ENCODE data around the gene CHSY1. TPM values are rescaled to one million over a fixed set of nuclear protein-coding genes. Genes with fewer than 3 reads are reported as not detected.
A peak's percentile ranks its signal among the peaks of the same experiment; 100 is the strongest.

The CHSY1 gene
- total RNA-seq, 1 donor from 2014 or later: 69.3 TPM

GRCh38 chr15:101210058-101210457, 41.8 kb downstream of the CHSY1 start:
- no peak for TF ChIP-seq CTCF (IDR thresholded peaks at IDR 0.05; ENCODE audit: unreplicated experiment)
- Mint-ChIP-seq H3K4me1 (peaks cover 43% of the 10 kb centered on the region), H3K27ac (peak overlapping the region; percentile 66), H3K9me3 (no peaks in the 10 kb centered on the region), H3K4me3 (no peak overlapping the region), H3K36me3 (peaks cover 13% of the 10 kb centered on the region), H3K27me3 (ENCODE audit: low read depth) (no peaks in the 10 kb centered on the region)
- DNase-seq (ENCODE audit: low spot score in 2 of 2, unreplicated experiment in 2 of 2): no peak

- Mint-ChIP-seq H3K4me3 (no peak overlapping the region), H3K27me3 (ENCODE audit: low read depth) (no peaks in the 10 kb centered on the region), H3K27ac (peak overlapping the region; percentile 66), H3K36me3 (peaks cover 11% of the 10 kb centered on the region), H3K4me1 (peaks cover 43% of the 10 kb centered on the region), H3K9me3 (no peaks in the 10 kb centered on the region)
- no peak for DNase-seq (ENCODE audit: low spot score in 2 of 2, unreplicated experiment in 2 of 2)
- no peak for TF ChIP-seq CTCF (IDR thresholded peaks at IDR 0.05; ENCODE audit: unreplicated experiment)
Observed at GRCh38 chr15:101209285-101209845, 42.5 kb downstream of the CHSY1 start.

GRCh38 chr15:101207867-101208288, 44.0 kb downstream of the CHSY1 start:
- Mint-ChIP-seq H3K27me3 (ENCODE audit: low read depth) (no peaks in the 10 kb centered on the region), H3K27ac (no peak overlapping the region), H3K4me3 (no peak overlapping the region), H3K4me1 (peaks cover 35% of the 10 kb centered on the region), H3K9me3 (no peaks in the 10 kb centered on the region), H3K36me3 (peaks cover 11% of the 10 kb centered on the region)
- no peak for TF ChIP-seq CTCF (IDR thresholded peaks at IDR 0.05; ENCODE audit: unreplicated experiment)
- DNase-seq (ENCODE audit: low spot score in 2 of 2, unreplicated experiment in 2 of 2): no peak

- Mint-ChIP-seq H3K4me3 (no peak overlapping the region), H3K36me3 (peaks cover 11% of the 10 kb centered on the region), H3K9me3 (no peaks in the 10 kb centered on the region), H3K4me1 (peaks cover 40% of the 10 kb centered on the region), H3K27ac (peak overlapping the region; percentile 55), H3K27me3 (ENCODE audit: low read depth) (no peaks in the 10 kb centered on the region)
- TF ChIP-seq CTCF (IDR thresholded peaks at IDR 0.05; ENCODE audit: unreplicated experiment): no peak
- no peak for DNase-seq (ENCODE audit: low spot score in 2 of 2, unreplicated experiment in 2 of 2)
Observed at GRCh38 chr15:101206176-101206591, 45.7 kb downstream of the CHSY1 start.

- no peak overlapping the region for H3K4me3 Mint-ChIP-seq
- H3K36me3 Mint-ChIP-seq: peaks cover 11% of the 10 kb centered on the region
- no peaks in the 10 kb centered on the region for H3K27me3 Mint-ChIP-seq (ENCODE audit: low read depth)
- no peak for DNase-seq (ENCODE audit: low spot score in 2 of 2, unreplicated experiment in 2 of 2)
- peaks cover 35% of the 10 kb centered on the region for H3K4me1 Mint-ChIP-seq
- TF ChIP-seq CTCF (IDR thresholded peaks at IDR 0.05; ENCODE audit: unreplicated experiment): no peak
- peak overlapping the region; percentile 2 for H3K27ac Mint-ChIP-seq
- H3K9me3 Mint-ChIP-seq: no peaks in the 10 kb centered on the region
Observed at GRCh38 chr15:101204739-101205535, 46.9 kb downstream of the CHSY1 start.
